Colonic mucosa (tissue), 4 donors: ENCODE measurements around the gene ZIK1. TPM values are rescaled to one million over a fixed set of nuclear protein-coding genes. Genes with fewer than 3 reads are reported as not detected.

ENCODE experiments used
- DNase-seq: peaks from one replicate; pipeline ENCODE4 v3.0.0-alpha.2; 2020
- H3K27ac ChIP-seq: fragments of 200-600 bp; one replicate; pipeline ENCODE4 v1.8.0; 2021
- H3K27me3 ChIP-seq: fragments of 200-600 bp; one replicate; pipeline ENCODE4 v1.8.0; 2021
- H3K36me3 ChIP-seq: fragments of 200-600 bp; one replicate; pipeline ENCODE4 v1.8.0; 2021
- H3K4me1 ChIP-seq: fragments of 200-600 bp; one replicate; pipeline ENCODE4 v1.8.0; 2021; ENCODE audit warnings: mild to moderate bottlenecking
- H3K4me3 ChIP-seq: fragments of 200-600 bp; one replicate; pipeline ENCODE4 v1.8.0; 2021
- H3K9ac ChIP-seq, 2 donors: one replicate each; pipeline ENCODE4 v1.7.0; 2013; ENCODE audit warnings: control low read depth in 2 of 2, low read depth in 2 of 2, low read length in 2 of 2
- H3K9me3 ChIP-seq: fragments of 200-600 bp; one replicate; pipeline ENCODE4 v1.8.0; 2021
- CTCF ChIP-seq: fragments of 200-600 bp; IDR thresholded peaks from one replicate; pipeline ENCODE4 v1.8.0; 2022; ENCODE audit warnings: antibody characterized with exemption, mild to moderate bottlenecking
- intact Hi-C: fragments of 100-400 bp; cut with DNase I; formaldehyde crosslinking; loops from one replicate; pipeline ENCODE4 v1.14.1; 2022
- total RNA-seq, 2 donors: library from RNA; stranded (reverse); fragmentation: NEBNext Ultra II Directional in 1 of 2; extraction: Animal tissue kit (Norgen Biotek cat#: 25700) in 1 of 2; gene quantifications; one replicate each; pipeline ENCODE4 v1.2.1, GENCODE V29; 2021
- donor health status: healthy.
- donor health status: DM: no; HTN: no; CAD: no.
- donor health status: DM: no; HTN: no; CAD: no.

Gene ZIK1
- total RNA-seq, 2 donors from 2014 or later = 1.3 to 1.8 TPM

GRCh38 chr19:57583104-57583520 lies 833 bp upstream of the ZIK1 start:
- Histone ChIP-seq H3K9ac (no peak overlapping the region), H3K27me3 (no peaks in the 10 kb centered on the region), H3K4me1 (no peaks in the 10 kb centered on the region), H3K4me3 (peak overlapping the region; percentile 45), H3K9me3 (no peaks in the 10 kb centered on the region), H3K27ac (no peak overlapping the region), H3K36me3 (no peaks in the 10 kb centered on the region)
- no peak for DNase-seq
- TF ChIP-seq CTCF = no peak
- intact Hi-C loops = no loop called here

- Histone ChIP-seq H3K27ac (no peak overlapping the region), H3K4me3 (no peak overlapping the region), H3K27me3 (no peaks in the 10 kb centered on the region), H3K36me3 (peaks cover 6% of the 10 kb centered on the region), H3K4me1 (no peaks in the 10 kb centered on the region), H3K9me3 (no peaks in the 10 kb centered on the region), H3K9ac (no peak overlapping the region)
- TF ChIP-seq CTCF = no peak
- no peak for DNase-seq
- intact Hi-C loops = no loop called here
Observed at GRCh38 chr19:57587529-57587928, 3.6 kb downstream of the ZIK1 start.

- no peak overlapping the region for H3K27ac ChIP-seq
- intact Hi-C loops = no loop called here
- DNase-seq = no peak
- H3K4me3 ChIP-seq = peak overlapping the region; percentile 98
- no peak for TF ChIP-seq CTCF
- H3K27me3 ChIP-seq = no peaks in the 10 kb centered on the region
- H3K9ac ChIP-seq = peak overlapping the region in 1 of 2 donors; percentile 40
- H3K4me1 ChIP-seq = peaks cover 5% of the 10 kb centered on the region
- no peaks in the 10 kb centered on the region for H3K9me3 ChIP-seq
- H3K36me3 ChIP-seq = no peaks in the 10 kb centered on the region
Observed at GRCh38 chr19:57599377-57599760, 15.4 kb downstream of the ZIK1 start.

- peak within 1 kb of the TSS; percentile 40 to 62 for H3K9ac ChIP-seq
- intact Hi-C loops = no loop called here
- H3K27ac ChIP-seq = no peak within 1 kb of the TSS
Observed at GRCh38 chr19:57599761-57600383, 15.9 kb downstream of the ZIK1 start, which contains the start of gene ZNF530. TSS of gene ZNF530 (plus strand) at chr19:57599885. CDS start at chr19:57604346, 4,461 bp downstream.

GRCh38 chr19:57606931-57607330 lies 23.0 kb downstream of the ZIK1 start:
- no peak for DNase-seq
- Histone ChIP-seq H3K27me3 (no peaks in the 10 kb centered on the region), H3K4me3 (no peak overlapping the region), H3K4me1 (no peaks in the 10 kb centered on the region), H3K36me3 (no peaks in the 10 kb centered on the region), H3K27ac (no peak overlapping the region), H3K9me3 (no peaks in the 10 kb centered on the region), H3K9ac (no peak overlapping the region)
- intact Hi-C loops = no loop called here
- TF ChIP-seq CTCF = no peak

More at GRCh38 chr19:57599761-57600383, 15.9 kb downstream of the ZIK1 start, which contains the start of gene ZNF530:
- TF ChIP-seq CTCF = no peak
- DNase-seq = peak; percentile 95
- H3K36me3 ChIP-seq = no peaks in the 10 kb centered on the region
- no peaks in the 10 kb centered on the region for H3K27me3 ChIP-seq
- no peaks in the 10 kb centered on the region for H3K9me3 ChIP-seq
- peaks cover 5% of the 10 kb centered on the region for H3K4me1 ChIP-seq
- peak within 1 kb of the TSS; percentile 98 for H3K4me3 ChIP-seq
